Stomach (tissue), 4 donors: ENCODE results near the gene PPAN.

Experiments
- EP300 ChIP-seq: sonication (generic); formaldehyde crosslinking; IDR thresholded peaks from one replicate; pipeline ENCODE4 v1.6.1; 2017; ENCODE audit warnings: antibody characterized with exemption
- POLR2A ChIP-seq, 4 donors: fragments of 450-650 bp; IDR thresholded peaks; one replicate each; pipeline ENCODE4 v1.6.1; 2016; ENCODE audit warnings: antibody characterized with exemption in 4 of 4, control low read depth in 2 of 4, mild to moderate bottlenecking in 1 of 4, moderate library complexity in 1 of 4
- POLR2AphosphoS5 ChIP-seq, 3 donors: sonication (generic); formaldehyde crosslinking; IDR thresholded peaks; one replicate each; pipeline ENCODE4 v1.6.1; 2016; ENCODE audit warnings: antibody characterized with exemption in 3 of 3
- TF ChIP-seq, protein P1 (sequence below), 7 experiments: fragments of 450-650 bp in 4 of 7; fragments of 200-600 bp in 3 of 7; sonication (generic) in 3 of 7; IDR thresholded peaks; one replicate each; pipeline ENCODE4 v1.5.1; 2016 to 2019; ENCODE audit warnings: antibody characterized with exemption in 7 of 7, control low read depth in 2 of 7, mild to moderate bottlenecking in 1 of 7

DNA sequence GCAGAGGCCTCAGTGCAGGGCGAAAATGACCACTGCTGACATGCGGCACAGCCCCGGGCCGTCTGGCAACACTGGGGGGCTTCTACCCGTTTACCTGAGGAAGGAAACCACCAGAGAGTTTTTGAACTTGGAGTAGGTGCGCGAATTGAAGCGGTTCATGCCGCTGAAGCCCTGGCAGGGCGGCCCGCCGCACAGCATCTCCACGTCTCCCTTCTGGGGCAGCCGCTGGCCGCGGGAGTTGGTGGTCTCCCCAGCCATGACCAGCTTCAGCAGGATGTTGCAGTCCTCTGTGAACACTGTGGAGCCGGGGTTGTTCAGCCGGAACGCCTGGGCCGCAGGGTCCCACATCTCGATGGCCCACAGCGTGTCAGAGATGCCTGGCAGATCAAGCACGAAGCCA is 33.8 kb downstream of the PPAN start:
- TF ChIP-seq POLR2AphosphoS5 (IDR thresholded peaks at IDR 0.05): no peak
- TF ChIP-seq, protein P1, sequence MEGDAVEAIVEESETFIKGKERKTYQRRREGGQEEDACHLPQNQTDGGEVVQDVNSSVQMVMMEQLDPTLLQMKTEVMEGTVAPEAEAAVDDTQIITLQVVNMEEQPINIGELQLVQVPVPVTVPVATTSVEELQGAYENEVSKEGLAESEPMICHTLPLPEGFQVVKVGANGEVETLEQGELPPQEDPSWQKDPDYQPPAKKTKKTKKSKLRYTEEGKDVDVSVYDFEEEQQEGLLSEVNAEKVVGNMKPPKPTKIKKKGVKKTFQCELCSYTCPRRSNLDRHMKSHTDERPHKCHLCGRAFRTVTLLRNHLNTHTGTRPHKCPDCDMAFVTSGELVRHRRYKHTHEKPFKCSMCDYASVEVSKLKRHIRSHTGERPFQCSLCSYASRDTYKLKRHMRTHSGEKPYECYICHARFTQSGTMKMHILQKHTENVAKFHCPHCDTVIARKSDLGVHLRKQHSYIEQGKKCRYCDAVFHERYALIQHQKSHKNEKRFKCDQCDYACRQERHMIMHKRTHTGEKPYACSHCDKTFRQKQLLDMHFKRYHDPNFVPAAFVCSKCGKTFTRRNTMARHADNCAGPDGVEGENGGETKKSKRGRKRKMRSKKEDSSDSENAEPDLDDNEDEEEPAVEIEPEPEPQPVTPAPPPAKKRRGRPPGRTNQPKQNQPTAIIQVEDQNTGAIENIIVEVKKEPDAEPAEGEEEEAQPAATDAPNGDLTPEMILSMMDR (IDR thresholded peaks at IDR 0.05): no peak
- no peak for TF ChIP-seq EP300
- TF ChIP-seq POLR2A (IDR thresholded peaks at IDR 0.05): no peak
